Measurements from ENCODE around the gene KLHL36.
A peak's percentile ranks its signal among the peaks of the same experiment; 100 is the strongest.
"Not testable (repeated sequence)": the region's sequence is repeated elsewhere in the genome, so short reads cannot be mapped to it uniquely, and the experiment has no call there.

KLHL36 gene

GRCh38 chr16:84673203-84673535, 24.9 kb downstream of the KLHL36 start:
- no peak for DNase-seq (ENCODE audit: low spot score)

- no peak for DNase-seq (ENCODE audit: low spot score)
These were observed 25.2 kb downstream of the KLHL36 start for GRCh38 chr16:84673561-84673960.

GRCh38 chr16:84675423-84675822, 27.1 kb downstream of the KLHL36 start:
- DNase-seq (ENCODE audit: low spot score) = no peak

GRCh38 chr16:84675884-84676283, 27.6 kb downstream of the KLHL36 start:
- DNase-seq (ENCODE audit: low spot score) = no peak

- DNase-seq (ENCODE audit: low spot score) = no peak
These were observed 28.9 kb downstream of the KLHL36 start for GRCh38 chr16:84677017-84677803.

GRCh38 chr16:84677849-84678248, 29.5 kb downstream of the KLHL36 start:
- DNase-seq (ENCODE audit: low spot score) = no peak

- DNase-seq (ENCODE audit: low spot score) = no peak
These were observed 30.2 kb downstream of the KLHL36 start for GRCh38 chr16:84678541-84678940.

- no peak for DNase-seq (ENCODE audit: low spot score)
These were observed 32.0 kb downstream of the KLHL36 start for GRCh38 chr16:84680165-84680842.

- DNase-seq (ENCODE audit: low spot score) = no peak
These were observed 32.7 kb downstream of the KLHL36 start for GRCh38 chr16:84680843-84681629.

- no peak for DNase-seq (ENCODE audit: low spot score)
These were observed 35.6 kb downstream of the KLHL36 start for GRCh38 chr16:84683691-84684591.

GRCh38 chr16:84684592-84684965, 36.3 kb downstream of the KLHL36 start:
- DNase-seq (ENCODE audit: low spot score) = no peak

GRCh38 chr16:84685210-84685609, 36.9 kb downstream of the KLHL36 start:
- DNase-seq (ENCODE audit: low spot score) = no peak

- DNase-seq (ENCODE audit: low spot score) = no peak
These were observed 38.5 kb downstream of the KLHL36 start for GRCh38 chr16:84686707-84687298.

GRCh38 chr16:84687715-84688114, 39.4 kb downstream of the KLHL36 start:
- DNase-seq (ENCODE audit: low spot score) = peak; percentile 37

GRCh38 chr16:84688163-84688562, 39.9 kb downstream of the KLHL36 start:
- DNase-seq (ENCODE audit: low spot score) = not testable (repeated sequence)

GRCh38 chr16:84689111-84689510, 40.8 kb downstream of the KLHL36 start:
- peak; percentile 71 for DNase-seq (ENCODE audit: low spot score)

- no peak for DNase-seq (ENCODE audit: low spot score)
These were observed 41.9 kb downstream of the KLHL36 start for GRCh38 chr16:84690088-84690819.

GRCh38 chr16:84692451-84693214, 44.3 kb downstream of the KLHL36 start:
- no peak for DNase-seq (ENCODE audit: low spot score)

- not testable (repeated sequence) for DNase-seq (ENCODE audit: low spot score)
These were observed 45.6 kb downstream of the KLHL36 start for GRCh38 chr16:84693869-84694268.

- DNase-seq (ENCODE audit: low spot score) = no peak
These were observed 46.7 kb downstream of the KLHL36 start for GRCh38 chr16:84694980-84695379.
